HepG2 (cell line): ENCODE results near the gene KDM2B.

ENCODE experiments used
- JUND ChIP-seq: sonication (generic); formaldehyde crosslinking; IDR thresholded peaks from 2 replicates; pipeline ENCODE4 v1.8.0; 2022; ENCODE audit warnings: mild to moderate bottlenecking, missing genetic modification reagents
- MAFF ChIP-seq: IDR thresholded peaks from 2 replicates; pipeline ENCODE4 v1.6.1; 2011; ENCODE audit warnings: low read depth, low read length, improper control_type of control experiment
- MXD4 ChIP-seq: IDR thresholded peaks from 2 replicates; pipeline ENCODE4 v1.6.1; 2016; ENCODE audit warnings: mild to moderate bottlenecking, missing biosample characterization, missing genetic modification reagents
- POLR2A ChIP-seq, 2 experiments: IDR thresholded peaks; 2 replicates each; pipeline ENCODE4 v1.6.1; 2011; ENCODE audit warnings: low read depth in 2 of 2, low read length in 2 of 2, mild to moderate bottlenecking in 1 of 2, moderate library complexity in 1 of 2; ENCODE audit not compliant: insufficient read depth in 1 of 2
- SP4 ChIP-seq: sonication (generic); formaldehyde crosslinking; IDR thresholded peaks from 2 replicates; pipeline ENCODE4 v1.8.1; 2023; ENCODE audit warnings: mild to moderate bottlenecking, missing genetic modification reagents
- ZFAT ChIP-seq: sonication (generic); formaldehyde crosslinking; conservative IDR thresholded peaks from 2 replicates; pipeline ENCODE4 v1.8.1; 2023; ENCODE audit warnings: missing genetic modification reagents, inconsistent platforms
- ZNF160 ChIP-seq: sonication (generic); formaldehyde crosslinking; IDR thresholded peaks from 2 replicates; pipeline ENCODE4 v1.8.0; 2022; ENCODE audit warnings: mild to moderate bottlenecking, inconsistent platforms, missing genetic modification reagents
- TF ChIP-seq, protein P1 (sequence below): sonication (generic); formaldehyde crosslinking; IDR thresholded peaks from 2 replicates; pipeline ENCODE4 v1.5.0; 2020; ENCODE audit warnings: mild to moderate bottlenecking, missing genetic modification reagents, moderate library complexity
- TF ChIP-seq, protein P2 (sequence below): sonication (generic); formaldehyde crosslinking; IDR thresholded peaks from 2 replicates; pipeline ENCODE4 v1.4.0; 2020; ENCODE audit warnings: mild to moderate bottlenecking, missing genetic modification reagents

DNA sequence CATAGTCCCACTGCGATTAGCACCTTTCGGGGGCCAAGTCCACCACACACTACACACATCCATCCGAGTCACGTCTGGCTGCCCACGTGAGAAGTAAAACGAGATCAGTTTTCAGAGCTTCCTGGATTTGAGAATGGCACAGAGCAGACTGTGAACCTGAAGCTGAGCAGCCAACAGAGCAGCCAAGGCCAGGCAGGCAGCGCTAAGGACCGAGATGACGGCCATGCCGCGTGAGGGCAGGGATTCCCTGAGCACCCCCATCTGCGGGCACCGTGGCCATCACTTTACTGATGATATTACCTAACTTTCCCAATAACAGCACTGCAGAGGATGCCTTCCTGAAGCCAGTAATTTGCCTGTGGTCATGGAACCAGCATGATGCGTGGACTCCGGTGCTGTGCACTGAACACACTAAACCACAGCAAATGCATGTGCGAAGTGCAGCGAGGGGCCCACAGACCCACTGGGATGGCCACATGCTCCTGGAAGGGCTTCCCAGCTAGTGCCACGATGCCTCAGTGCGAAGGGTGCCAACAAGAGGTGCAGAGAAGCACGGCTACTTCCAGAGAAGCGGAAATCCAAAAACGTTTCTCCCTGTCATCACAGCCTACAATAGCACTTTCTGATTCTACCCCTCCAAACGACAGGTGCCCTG, 124.9 kb downstream of the KDM2B start:
- TF ChIP-seq JUND (CRISPR knock-in tag) (no peak), ZNF160 (CRISPR knock-in tag) (no peak), ZFAT (CRISPR knock-in tag) (no peak), SP4 (CRISPR knock-in tag) (no peak), MXD4 (CRISPR knock-in tag) (no peak), POLR2A (IDR thresholded peaks at IDR 0.05; ENCODE audit: insufficient read depth in 1 of 2, low read depth in 2 of 2, low read length in 2 of 2) (no peak), MAFF (no peak)
- TF ChIP-seq, protein P1, sequence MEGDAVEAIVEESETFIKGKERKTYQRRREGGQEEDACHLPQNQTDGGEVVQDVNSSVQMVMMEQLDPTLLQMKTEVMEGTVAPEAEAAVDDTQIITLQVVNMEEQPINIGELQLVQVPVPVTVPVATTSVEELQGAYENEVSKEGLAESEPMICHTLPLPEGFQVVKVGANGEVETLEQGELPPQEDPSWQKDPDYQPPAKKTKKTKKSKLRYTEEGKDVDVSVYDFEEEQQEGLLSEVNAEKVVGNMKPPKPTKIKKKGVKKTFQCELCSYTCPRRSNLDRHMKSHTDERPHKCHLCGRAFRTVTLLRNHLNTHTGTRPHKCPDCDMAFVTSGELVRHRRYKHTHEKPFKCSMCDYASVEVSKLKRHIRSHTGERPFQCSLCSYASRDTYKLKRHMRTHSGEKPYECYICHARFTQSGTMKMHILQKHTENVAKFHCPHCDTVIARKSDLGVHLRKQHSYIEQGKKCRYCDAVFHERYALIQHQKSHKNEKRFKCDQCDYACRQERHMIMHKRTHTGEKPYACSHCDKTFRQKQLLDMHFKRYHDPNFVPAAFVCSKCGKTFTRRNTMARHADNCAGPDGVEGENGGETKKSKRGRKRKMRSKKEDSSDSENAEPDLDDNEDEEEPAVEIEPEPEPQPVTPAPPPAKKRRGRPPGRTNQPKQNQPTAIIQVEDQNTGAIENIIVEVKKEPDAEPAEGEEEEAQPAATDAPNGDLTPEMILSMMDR (CRISPR knock-in tag), result no peak
- TF ChIP-seq, protein P2, sequence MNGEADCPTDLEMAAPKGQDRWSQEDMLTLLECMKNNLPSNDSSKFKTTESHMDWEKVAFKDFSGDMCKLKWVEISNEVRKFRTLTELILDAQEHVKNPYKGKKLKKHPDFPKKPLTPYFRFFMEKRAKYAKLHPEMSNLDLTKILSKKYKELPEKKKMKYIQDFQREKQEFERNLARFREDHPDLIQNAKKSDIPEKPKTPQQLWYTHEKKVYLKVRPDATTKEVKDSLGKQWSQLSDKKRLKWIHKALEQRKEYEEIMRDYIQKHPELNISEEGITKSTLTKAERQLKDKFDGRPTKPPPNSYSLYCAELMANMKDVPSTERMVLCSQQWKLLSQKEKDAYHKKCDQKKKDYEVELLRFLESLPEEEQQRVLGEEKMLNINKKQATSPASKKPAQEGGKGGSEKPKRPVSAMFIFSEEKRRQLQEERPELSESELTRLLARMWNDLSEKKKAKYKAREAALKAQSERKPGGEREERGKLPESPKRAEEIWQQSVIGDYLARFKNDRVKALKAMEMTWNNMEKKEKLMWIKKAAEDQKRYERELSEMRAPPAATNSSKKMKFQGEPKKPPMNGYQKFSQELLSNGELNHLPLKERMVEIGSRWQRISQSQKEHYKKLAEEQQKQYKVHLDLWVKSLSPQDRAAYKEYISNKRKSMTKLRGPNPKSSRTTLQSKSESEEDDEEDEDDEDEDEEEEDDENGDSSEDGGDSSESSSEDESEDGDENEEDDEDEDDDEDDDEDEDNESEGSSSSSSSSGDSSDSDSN (CRISPR knock-in tag), result no peak
